GM12878 (cell line): ENCODE results near the gene AP1M2. TPM values are rescaled to one million over a fixed set of nuclear protein-coding genes. Genes with fewer than 3 reads are reported as not detected.

Experiments
- ATAC-seq: fragments of 200-7000 bp; cut with Tn5 transposase; 3 replicates; pipeline ENCODE4 v1.9.1; 2020; ENCODE audit warnings: mild to moderate bottlenecking, moderate library complexity
- BruUV-seq: library from RNA; stranded (reverse); fragments of 400-500 nt; replicated peaks from 2 replicates; lab custom pipeline; 2021; lab: Mats Ljungman, UMichigan
- CTCF ChIA-PET: fragments of 300-600 bp; sonication (Branson Sonifier 250); formaldehyde crosslinking; extraction: SDS; loops from one replicate; lab custom pipeline; 2021; ENCODE audit warnings: inconsistent platforms; lab: Yijun Ruan, JAX
- POLR2A ChIA-PET: fragments of 350-600 bp; formaldehyde crosslinking; extraction: SDS; loops from one replicate; lab custom pipeline; 2021; ENCODE audit warnings: inconsistent platforms; lab: Charles Lee
- RAD21 ChIA-PET: fragments of 300-600 bp; sonication (Branson Sonifier 250); formaldehyde crosslinking; loops from one replicate; lab custom pipeline; 2023; ENCODE audit warnings: antibody characterized with exemption; ENCODE audit not compliant: unreplicated experiment; lab: Charles Lee
- SMC1A ChIA-PET: fragments of 300-600 bp; sonication (Branson Sonifier 250); formaldehyde crosslinking; loops from one replicate; lab custom pipeline; 2023; ENCODE audit not compliant: unreplicated experiment, uncharacterized antibody; lab: Charles Lee
- DNase-seq: peaks from one replicate; pipeline ENCODE4 v3.0.0-alpha.2; 2011; ENCODE audit warnings: low read depth, low spot score
- FAIRE-seq: peaks from 3 replicates; lab custom pipeline; 2011; peaks lifted over from hg19 to GRCh38; lab: Jason Lieb, UNC
- H2AFZ ChIP-seq: 2 replicates; pipeline ENCODE4 v1.6.0; 2011; ENCODE audit warnings: low read depth, low read length, control low read depth; ENCODE audit not compliant: control insufficient read depth
- H3K27ac ChIP-seq: 2 replicates; pipeline ENCODE4 v1.5.1; 2011; ENCODE audit warnings: control low read depth; ENCODE audit not compliant: control insufficient read depth, insufficient read depth
- H3K27me3 ChIP-seq, 2 experiments: replicated peaks in 1 of 2; 2 replicates each; pipeline versions ENCODE4 v1.6.0 to v1.6.1; 2011; ENCODE audit warnings: low read length in 1 of 2; ENCODE audit not compliant: control insufficient read depth in 2 of 2, insufficient read depth in 2 of 2
- H3K36me3 ChIP-seq, 2 experiments: 2 replicates each; pipeline ENCODE4 v1.5.1; 2011; ENCODE audit warnings: low read length in 1 of 2; ENCODE audit not compliant: control insufficient read depth in 2 of 2, insufficient read depth in 2 of 2
- H3K4me1 ChIP-seq: 2 replicates; pipeline ENCODE4 v1.6.1; 2011; ENCODE audit warnings: mild to moderate bottlenecking, low read length, moderate library complexity, mixed read lengths; ENCODE audit not compliant: control insufficient read depth, insufficient read depth
- H3K4me2 ChIP-seq: 2 replicates; pipeline ENCODE4 v1.6.0; 2011; ENCODE audit warnings: control low read depth; ENCODE audit not compliant: control insufficient read depth, insufficient read depth
- H3K4me3 ChIP-seq: fragments of 200-600 bp; sonication (generic); 2 replicates; pipeline ENCODE4 v1.5.1; 2016
- H3K79me2 ChIP-seq: 2 replicates; pipeline ENCODE4 v1.6.0; 2011; ENCODE audit warnings: low read length; ENCODE audit not compliant: control insufficient read depth, insufficient read depth
- H3K9ac ChIP-seq: 2 replicates; pipeline ENCODE4 v1.8.0; 2011; ENCODE audit warnings: low read length, control low read depth, mixed read lengths; ENCODE audit not compliant: control insufficient read depth, insufficient read depth
- H3K9me3 ChIP-seq: replicated peaks from 3 replicates; pipeline ENCODE4 v1.5.1; 2011; ENCODE audit warnings: mild to moderate bottlenecking, low read length; ENCODE audit not compliant: control insufficient read depth, insufficient read depth
- H4K20me1 ChIP-seq: 2 replicates; pipeline ENCODE4 v1.6.0; 2011; ENCODE audit not compliant: control insufficient read depth, insufficient read depth
- CHD4 ChIP-seq: fragments of 200-600 bp; sonication (generic); IDR thresholded peaks from 2 replicates; pipeline ENCODE4 v1.6.1; 2016; ENCODE audit warnings: mild to moderate bottlenecking
- IKZF1 ChIP-seq: fragments of 450-650 bp; conservative IDR thresholded peaks from 2 replicates; pipeline ENCODE4 v1.6.1; 2017; ENCODE audit warnings: antibody characterized with exemption, mild to moderate bottlenecking
- MEF2B ChIP-seq: fragments of 450-650 bp; IDR thresholded peaks from 2 replicates; pipeline ENCODE4 v1.6.1; 2018; ENCODE audit warnings: mild to moderate bottlenecking, moderate library complexity; ENCODE audit not compliant: partially characterized antibody, poor library complexity, severe bottlenecking
- NR2C2 ChIP-seq: IDR thresholded peaks from 2 replicates; pipeline ENCODE4 v1.6.1; 2011; ENCODE audit warnings: borderline replicate concordance, low read depth; ENCODE audit not compliant: control insufficient read depth, insufficient read length
- PML ChIP-seq: IDR thresholded peaks from 2 replicates; pipeline ENCODE4 v1.6.1; 2012; ENCODE audit warnings: low read length, inconsistent platforms
- POLR2AphosphoS2 ChIP-seq: IDR thresholded peaks from 2 replicates; pipeline ENCODE4 v1.6.1; 2011; ENCODE audit warnings: low read depth, mild to moderate bottlenecking, low read length, improper control_type of control experiment, moderate library complexity
- TCF12 ChIP-seq: IDR thresholded peaks from 2 replicates; pipeline ENCODE4 v1.6.1; 2011; ENCODE audit warnings: low read depth, mild to moderate bottlenecking, low read length
- WGBS: methylation state at CpG from one replicate; pipeline ENCODE4 v1.1.6; 2016; ENCODE audit warnings: low lambda C conversion rate; ENCODE audit not compliant: insufficient replicate concordance, insufficient coverage; ENCODE audit errors: missing lambda C conversion rate; 5-methylcytosine and 5-hydroxymethylcytosine counted together
- in situ Hi-C: fragments of 300-500 bp; cut with MboI; formaldehyde crosslinking; loops from 9 replicates; pipeline ENCODE4 v1.14.3; 2018; ENCODE audit warnings: mixed read lengths
- intact Hi-C: fragments of 100-400 bp; cut with micrococcal nuclease; formaldehyde crosslinking; loops from one replicate; pipeline ENCODE4 v1.14.2; 2022; ENCODE audit not compliant: unreplicated experiment
- polyA plus RNA-seq, 11 experiments: library from polyadenylated mRNA; depleted of rRNA in 4 of 11; unstranded in 6 of 11; stranded (reverse) in 5 of 11; fragments of >200 nt; fragmentation: Nextera tagmentation in 4 of 11; fragmentation: Illumina TruSeq in 1 of 11; extraction: Ambion mirVana in 4 of 11; extraction: Trizol in 1 of 11; gene quantifications; 1 replicate in 1 of 11; 2 replicates in 10 of 11; pipeline versions ENCODE4 v1.2.1 to v1.2.3, GENCODE V29; 2011 to 2016; ENCODE audit warnings: inconsistent platforms in 2 of 11, missing spikeins in 2 of 11, low read depth in 1 of 11
- total RNA-seq, 4 experiments: library from RNA; depleted of rRNA in 3 of 4; stranded (reverse); fragments of >200 nt in 3 of 4; fragmentation: Illumina TruSeq in 1 of 4; extraction: Trizol in 1 of 4; gene quantifications; 2 replicates each; pipeline versions ENCODE4 v1.2.1 to v1.2.3, GENCODE V29; 2013 to 2021
- TF ChIP-seq, protein P1 (sequence below): fragments of 150-350 bp; IDR thresholded peaks from 2 replicates; pipeline ENCODE4 v1.6.1; 2016; ENCODE audit warnings: low read depth, low read length
- TF ChIP-seq, protein P2 (sequence below): IDR thresholded peaks from 2 replicates; pipeline ENCODE4 v1.6.1; 2011; ENCODE audit warnings: borderline replicate concordance, low read depth, mild to moderate bottlenecking, moderate library complexity, low read length; ENCODE audit not compliant: insufficient read depth, poor library complexity, severe bottlenecking
- TF ChIP-seq, protein P3 (sequence below): IDR thresholded peaks from 2 replicates; pipeline ENCODE4 v1.6.1; 2012; ENCODE audit warnings: low read depth, low read length, improper control_type of control experiment

Gene AP1M2
- total and polyA plus RNA-seq, 10 of the 15 experiments (the other 5 are each of a cell fraction or from before 2014, with no cell fraction given) = 0.72 TPM; not detected in 9

GRCh38 chr19:10575011-10575716 is 11.9 kb downstream of the AP1M2 start:
- H3K27me3 ChIP-seq = no peaks in the 10 kb centered on the region

GRCh38 chr19:10574462-10574861 is 12.7 kb downstream of the AP1M2 start:
- FAIRE-seq (no peak), DNase-seq (no peak), ATAC-seq (no peak)
- intact Hi-C loops (no loop called here), in situ Hi-C loops (no loop called here)
- ChIA-PET POLR2A (no interaction called here), SMC1A (interaction anchor here (0.6 kb wide), 1 partner anchor 33 kb away, joined by 3 read pairs; no protein-coding TSS in a partner anchor), RAD21 (interaction anchor here (1.1 to 1.9 kb wide), 2 partner anchors 30 to 33 kb away, joined by 3 to 5 read pairs; no protein-coding TSS in a partner anchor), CTCF (interaction anchor here (2.6 to 6.3 kb wide), 3 partner anchors 33 to 126 kb away, joined by 12 to 41 read pairs (median 33); partner anchors contain the start of gene QTRT1)
- no peaks in the 10 kb centered on the region for H3K9me3 ChIP-seq
- no peak overlapping the region for H2AFZ ChIP-seq
- H3K9ac ChIP-seq = no peak overlapping the region
- no peaks in the 10 kb centered on the region for H3K79me2 ChIP-seq
- H3K4me2 ChIP-seq = no peak overlapping the region
- no peaks in the 10 kb centered on the region for H3K4me1 ChIP-seq
- no peaks in the 10 kb centered on the region for H3K36me3 ChIP-seq
- no TSS peak for BruUV-seq
- H4K20me1 ChIP-seq = no peaks in the 10 kb centered on the region
- no peak overlapping the region for H3K4me3 ChIP-seq
- no peaks in the 10 kb centered on the region for H3K27me3 ChIP-seq
- 53% methylated on average over 8 of the region's 8 CpGs for WGBS
- no peak overlapping the region for H3K27ac ChIP-seq
- TF ChIP-seq, protein P1, sequence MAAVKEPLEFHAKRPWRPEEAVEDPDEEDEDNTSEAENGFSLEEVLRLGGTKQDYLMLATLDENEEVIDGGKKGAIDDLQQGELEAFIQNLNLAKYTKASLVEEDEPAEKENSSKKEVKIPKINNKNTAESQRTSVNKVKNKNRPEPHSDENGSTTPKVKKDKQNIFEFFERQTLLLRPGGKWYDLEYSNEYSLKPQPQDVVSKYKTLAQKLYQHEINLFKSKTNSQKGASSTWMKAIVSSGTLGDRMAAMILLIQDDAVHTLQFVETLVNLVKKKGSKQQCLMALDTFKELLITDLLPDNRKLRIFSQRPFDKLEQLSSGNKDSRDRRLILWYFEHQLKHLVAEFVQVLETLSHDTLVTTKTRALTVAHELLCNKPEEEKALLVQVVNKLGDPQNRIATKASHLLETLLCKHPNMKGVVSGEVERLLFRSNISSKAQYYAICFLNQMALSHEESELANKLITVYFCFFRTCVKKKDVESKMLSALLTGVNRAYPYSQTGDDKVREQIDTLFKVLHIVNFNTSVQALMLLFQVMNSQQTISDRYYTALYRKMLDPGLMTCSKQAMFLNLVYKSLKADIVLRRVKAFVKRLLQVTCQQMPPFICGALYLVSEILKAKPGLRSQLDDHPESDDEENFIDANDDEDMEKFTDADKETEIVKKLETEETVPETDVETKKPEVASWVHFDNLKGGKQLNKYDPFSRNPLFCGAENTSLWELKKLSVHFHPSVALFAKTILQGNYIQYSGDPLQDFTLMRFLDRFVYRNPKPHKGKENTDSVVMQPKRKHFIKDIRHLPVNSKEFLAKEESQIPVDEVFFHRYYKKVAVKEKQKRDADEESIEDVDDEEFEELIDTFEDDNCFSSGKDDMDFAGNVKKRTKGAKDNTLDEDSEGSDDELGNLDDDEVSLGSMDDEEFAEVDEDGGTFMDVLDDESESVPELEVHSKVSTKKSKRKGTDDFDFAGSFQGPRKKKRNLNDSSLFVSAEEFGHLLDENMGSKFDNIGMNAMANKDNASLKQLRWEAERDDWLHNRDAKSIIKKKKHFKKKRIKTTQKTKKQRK = no peak
- no peak for TF ChIP-seq NR2C2
- TF ChIP-seq, protein P2, sequence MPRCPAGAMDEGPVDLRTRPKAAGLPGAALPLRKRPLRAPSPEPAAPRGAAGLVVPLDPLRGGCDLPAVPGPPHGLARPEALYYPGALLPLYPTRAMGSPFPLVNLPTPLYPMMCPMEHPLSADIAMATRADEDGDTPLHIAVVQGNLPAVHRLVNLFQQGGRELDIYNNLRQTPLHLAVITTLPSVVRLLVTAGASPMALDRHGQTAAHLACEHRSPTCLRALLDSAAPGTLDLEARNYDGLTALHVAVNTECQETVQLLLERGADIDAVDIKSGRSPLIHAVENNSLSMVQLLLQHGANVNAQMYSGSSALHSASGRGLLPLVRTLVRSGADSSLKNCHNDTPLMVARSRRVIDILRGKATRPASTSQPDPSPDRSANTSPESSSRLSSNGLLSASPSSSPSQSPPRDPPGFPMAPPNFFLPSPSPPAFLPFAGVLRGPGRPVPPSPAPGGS = no peak
- TF ChIP-seq, protein P3, sequence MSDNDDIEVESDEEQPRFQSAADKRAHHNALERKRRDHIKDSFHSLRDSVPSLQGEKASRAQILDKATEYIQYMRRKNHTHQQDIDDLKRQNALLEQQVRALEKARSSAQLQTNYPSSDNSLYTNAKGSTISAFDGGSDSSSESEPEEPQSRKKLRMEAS = no peak
- no peak for TF ChIP-seq CHD4
- TF ChIP-seq PML = no peak
- TF ChIP-seq IKZF1 = no peak

More at GRCh38 chr19:10575011-10575716, 11.9 kb downstream of the AP1M2 start:
- no peak overlapping the region for H3K4me2 ChIP-seq
- ChIA-PET CTCF (interaction anchor here (0.6 to 6.3 kb wide), 5 partner anchors 66 to 130 kb away, joined by 3 to 41 read pairs (median 3); partner anchors contain the start of gene QTRT1), POLR2A (interaction anchor here (0.6 kb wide), 2 partner anchors 69 to 347 kb away, joined by 3 read pairs; no protein-coding TSS in a partner anchor), RAD21 (interaction anchor here (0.5 to 2.2 kb wide), 2 partner anchors 124 to 147 kb away, joined by 3 to 5 read pairs; no protein-coding TSS in a partner anchor), SMC1A (interaction anchor here (0.6 kb wide), 1 partner anchor 34 kb away, joined by 3 read pairs; no protein-coding TSS in a partner anchor)
- H3K27ac ChIP-seq = no peak overlapping the region
- FAIRE-seq = no peak
- WGBS = 40% methylated on average over 6 of the region's 6 CpGs
- TF ChIP-seq POLR2AphosphoS2 (no peak), TCF12 (no peak), MEF2B (no peak)
- no peak for DNase-seq
- H3K79me2 ChIP-seq = no peaks in the 10 kb centered on the region
- ATAC-seq = no peak
- H3K4me1 ChIP-seq = no peaks in the 10 kb centered on the region
- H3K4me3 ChIP-seq = no peak overlapping the region
- no peak overlapping the region for H3K9ac ChIP-seq
- in situ Hi-C loops = no loop called here
- no peaks in the 10 kb centered on the region for H3K9me3 ChIP-seq
- BruUV-seq = no TSS peak
- no peak overlapping the region for H2AFZ ChIP-seq
- H4K20me1 ChIP-seq = no peaks in the 10 kb centered on the region
- no peaks in the 10 kb centered on the region for H3K36me3 ChIP-seq
- intact Hi-C loops = no loop called here
